BLaER1 (cell line): ENCODE data around the gene WHAMM.

Experiments
- H3K27ac ChIP-seq: shearing (Covaris generic); formaldehyde crosslinking; 2 replicates; pipeline ENCODE4 v1.8.1; 2022
- H3K27me3 ChIP-seq: shearing (Covaris generic); formaldehyde crosslinking; 2 replicates; pipeline ENCODE4 v1.8.1; 2022
- H3K36me3 ChIP-seq: shearing (Covaris generic); formaldehyde crosslinking; 2 replicates; pipeline ENCODE4 v1.8.1; 2022
- H3K4me1 ChIP-seq: shearing (Covaris generic); formaldehyde crosslinking; 2 replicates; pipeline ENCODE4 v1.8.1; 2022
- H3K4me2 ChIP-seq: shearing (Covaris generic); formaldehyde crosslinking; 2 replicates; pipeline ENCODE4 v1.8.1; 2022
- H3K4me3 ChIP-seq: shearing (Covaris generic); formaldehyde crosslinking; 2 replicates; pipeline ENCODE4 v1.8.1; 2022
- H3K9ac ChIP-seq: shearing (Covaris generic); formaldehyde crosslinking; 2 replicates; pipeline ENCODE4 v1.8.1; 2022
- H3K9me3 ChIP-seq: shearing (Covaris generic); formaldehyde crosslinking; 2 replicates; pipeline ENCODE4 v1.8.1; 2022
- H4K20me1 ChIP-seq: shearing (Covaris generic); formaldehyde crosslinking; 2 replicates; pipeline ENCODE4 v1.8.1; 2022
- Cebpa-rat ChIP-seq: shearing (Covaris generic); IDR thresholded peaks from 2 replicates; pipeline ENCODE4 v1.8.1; 2022

WHAMM gene

DNA sequence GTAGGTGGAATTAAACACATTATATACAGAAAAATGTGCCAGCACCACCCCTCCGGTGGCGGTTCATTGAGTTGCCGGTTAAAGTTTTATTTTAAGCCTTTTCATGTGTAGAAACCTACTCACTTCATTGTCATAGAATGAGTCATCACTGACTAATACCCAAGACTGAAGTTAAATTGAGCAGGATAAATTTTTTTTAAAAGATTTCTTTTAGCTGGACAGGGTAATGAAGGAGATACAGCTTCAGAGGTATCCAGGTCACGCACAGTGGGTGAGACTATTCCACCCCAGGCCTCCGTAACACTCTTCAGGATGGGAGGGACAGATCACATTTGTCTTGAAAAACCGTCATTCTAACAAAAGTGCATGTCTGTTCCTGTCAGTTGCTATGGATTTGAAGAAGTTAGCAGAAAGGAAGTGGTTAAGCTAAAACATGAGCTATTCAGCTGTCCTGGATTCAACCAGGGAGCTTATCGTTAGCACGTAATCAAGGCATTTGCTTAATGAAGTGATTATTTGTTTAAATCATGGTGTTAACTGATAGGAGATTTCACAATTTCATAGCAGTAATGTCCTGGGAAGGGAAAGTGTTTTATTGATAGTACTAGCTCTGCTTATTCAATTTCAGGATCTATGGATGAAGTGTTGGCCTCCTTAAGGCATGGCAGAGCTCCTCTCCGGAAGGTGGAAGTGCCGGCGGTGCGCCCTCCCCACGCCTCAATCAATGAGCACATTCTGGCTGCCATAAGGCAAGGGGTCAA, 23.4 kb downstream of the WHAMM start:
- peak overlapping the region; percentile 78 for H3K27ac ChIP-seq
- H3K4me3 ChIP-seq, result peak overlapping the region; percentile 45
- H3K4me2 ChIP-seq, result peak overlapping the region; percentile 80

DNA sequence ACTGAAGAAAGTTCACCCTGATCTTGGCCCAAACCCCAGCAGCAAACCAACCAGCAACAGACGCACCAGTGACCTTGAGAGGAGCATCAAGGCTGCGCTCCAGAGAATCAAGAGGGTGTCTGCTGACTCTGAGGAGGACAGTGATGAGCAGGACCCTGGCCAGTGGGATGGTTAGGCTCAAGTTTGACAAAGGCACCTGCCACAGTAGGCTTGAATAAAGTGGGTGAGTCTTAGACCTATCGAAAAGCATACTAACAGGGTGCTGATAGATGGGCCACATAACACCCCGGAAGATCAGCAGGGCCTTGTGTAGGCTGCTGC, 23.9 kb downstream of the WHAMM start:
- TF ChIP-seq Cebpa-rat, result no peak
- H3K4me1 ChIP-seq, result peaks cover 62% of the 10 kb centered on the region
- H3K27me3 ChIP-seq, result no peaks in the 10 kb centered on the region
- no peaks in the 10 kb centered on the region for H4K20me1 ChIP-seq
- peak overlapping the region; percentile 57; the same call in 1 of the 2 replicates for H3K9ac ChIP-seq
- peak overlapping the region; percentile 80 for H3K4me2 ChIP-seq
- H3K4me3 ChIP-seq, result no peak overlapping the region; the same call in 1 of the 2 replicates
- peaks cover 87% of the 10 kb centered on the region for H3K36me3 ChIP-seq
- H3K9me3 ChIP-seq, result peaks cover 5% of the 10 kb centered on the region; the same call in 1 of the 2 replicates
- H3K27ac ChIP-seq, result peak overlapping the region; percentile 78

More for the DNA sequence above, 23.4 kb downstream of the WHAMM start:
- Histone ChIP-seq H3K36me3 (peaks cover 87% of the 10 kb centered on the region), H3K9me3 (no peaks in the 10 kb centered on the region), H3K27me3 (no peaks in the 10 kb centered on the region), H3K4me1 (peaks cover 62% of the 10 kb centered on the region), H4K20me1 (no peaks in the 10 kb centered on the region), H3K9ac (peak overlapping the region; percentile 61)
- TF ChIP-seq Cebpa-rat, result no peak

DNA sequence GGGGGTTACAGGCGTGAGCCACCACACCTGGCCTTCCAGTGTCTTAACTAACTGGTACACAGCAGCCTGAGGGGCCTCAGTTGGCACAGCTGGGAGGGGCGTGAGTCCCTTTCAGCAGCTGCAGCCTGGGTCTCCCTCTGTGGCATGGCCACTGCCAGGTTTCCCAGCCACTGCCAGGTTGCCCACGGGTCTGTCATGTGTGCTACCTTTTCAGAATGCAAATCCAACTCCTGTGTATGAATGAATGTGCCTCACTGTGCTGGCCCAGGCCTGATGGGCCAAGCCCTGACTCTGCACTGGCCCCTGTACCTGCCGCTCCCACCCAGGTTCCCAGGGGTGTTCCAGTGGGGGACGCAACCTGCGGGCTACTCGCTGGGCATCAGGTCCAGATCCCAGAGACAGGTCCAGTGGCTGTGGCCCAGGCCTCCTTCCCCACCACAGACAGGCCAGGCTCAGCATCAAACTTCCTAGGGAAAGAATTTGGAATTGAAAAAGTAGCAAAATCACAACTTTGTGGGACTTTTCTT, 26.0 kb downstream of the WHAMM start:
- no peaks in the 10 kb centered on the region for H4K20me1 ChIP-seq
- peaks cover 75% of the 10 kb centered on the region for H3K36me3 ChIP-seq
- H3K9me3 ChIP-seq, result peaks cover 16% of the 10 kb centered on the region
- peak overlapping the region; percentile 64 for H3K4me2 ChIP-seq
- H3K4me1 ChIP-seq, result peaks cover 60% of the 10 kb centered on the region
- no peak for TF ChIP-seq Cebpa-rat
- H3K9ac ChIP-seq, result 0 out of 2 replicates have a peak overlapping the region, but pooled peaks have one; percentile 4
- H3K4me3 ChIP-seq, result no peak overlapping the region
- H3K27ac ChIP-seq, result peak overlapping the region; percentile 79
- no peaks in the 10 kb centered on the region for H3K27me3 ChIP-seq

GRCh38 chr15:82838096-82838735, 28.8 kb downstream of the WHAMM start:
- no peak for TF ChIP-seq Cebpa-rat
- no peak overlapping the region for H3K4me2 ChIP-seq
- peaks cover 43% of the 10 kb centered on the region for H3K4me1 ChIP-seq
- peaks cover 16% of the 10 kb centered on the region for H3K9me3 ChIP-seq
- peaks cover 54% of the 10 kb centered on the region for H3K36me3 ChIP-seq
- H3K27ac ChIP-seq, result no peak overlapping the region
- no peak overlapping the region for H3K9ac ChIP-seq
- H3K27me3 ChIP-seq, result no peaks in the 10 kb centered on the region
- no peaks in the 10 kb centered on the region for H4K20me1 ChIP-seq
- no peak overlapping the region for H3K4me3 ChIP-seq

DNA sequence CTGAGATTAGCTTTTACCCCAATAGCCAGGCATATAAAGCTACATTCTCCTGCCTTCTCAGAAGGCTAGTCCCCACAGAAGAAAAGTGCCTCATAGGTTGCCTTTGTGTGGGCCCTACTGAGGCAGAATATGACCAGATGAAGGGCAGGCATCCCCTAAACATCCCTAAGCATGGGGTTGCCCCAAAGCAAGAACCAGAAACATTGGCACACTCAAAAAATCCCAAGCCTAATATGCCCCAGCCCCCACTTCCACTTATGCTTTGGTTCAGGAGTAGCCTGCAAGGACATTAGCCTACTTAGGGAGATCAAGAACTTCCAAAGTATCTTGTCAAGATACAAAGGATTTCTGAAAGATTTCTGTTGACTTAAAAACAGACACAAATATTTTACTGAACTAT, 29.7 kb downstream of the WHAMM start:
- H3K36me3 ChIP-seq, result peaks cover 45% of the 10 kb centered on the region
- no peak overlapping the region for H3K27ac ChIP-seq
- no peaks in the 10 kb centered on the region for H4K20me1 ChIP-seq
- peaks cover 43% of the 10 kb centered on the region for H3K4me1 ChIP-seq
- no peak overlapping the region for H3K4me3 ChIP-seq
- H3K4me2 ChIP-seq, result no peak overlapping the region
- H3K9ac ChIP-seq, result no peak overlapping the region
- H3K27me3 ChIP-seq, result no peaks in the 10 kb centered on the region
- peaks cover 16% of the 10 kb centered on the region for H3K9me3 ChIP-seq
- TF ChIP-seq Cebpa-rat, result no peak

- Histone ChIP-seq H3K27me3 (no peaks in the 10 kb centered on the region), H3K36me3 (peaks cover 35% of the 10 kb centered on the region), H4K20me1 (no peaks in the 10 kb centered on the region), H3K4me2 (no peak overlapping the region), H3K4me1 (peaks cover 44% of the 10 kb centered on the region), H3K27ac (no peak overlapping the region), H3K4me3 (no peak overlapping the region), H3K9ac (no peak overlapping the region), H3K9me3 (peaks cover 16% of the 10 kb centered on the region)
- no peak for TF ChIP-seq Cebpa-rat
Observed at GRCh38 chr15:82840166-82840565, 30.7 kb downstream of the WHAMM start.

GRCh38 chr15:82843566-82843965, 34.1 kb downstream of the WHAMM start:
- H3K4me3 ChIP-seq, result 0 out of 2 replicates have a peak overlapping the region, but pooled peaks have one; percentile 25
- H3K4me1 ChIP-seq, result peaks cover 64% of the 10 kb centered on the region
- H3K36me3 ChIP-seq, result 0 out of 2 replicates have a peak, but pooled peaks cover under 1% of the 10 kb centered on the region
- no peaks in the 10 kb centered on the region for H4K20me1 ChIP-seq
- no peak overlapping the region for H3K9ac ChIP-seq
- H3K27ac ChIP-seq, result peak overlapping the region; percentile 72
- TF ChIP-seq Cebpa-rat, result no peak
- H3K27me3 ChIP-seq, result no peaks in the 10 kb centered on the region
- H3K9me3 ChIP-seq, result peaks cover 8% of the 10 kb centered on the region
- H3K4me2 ChIP-seq, result peak overlapping the region; percentile 79

DNA sequence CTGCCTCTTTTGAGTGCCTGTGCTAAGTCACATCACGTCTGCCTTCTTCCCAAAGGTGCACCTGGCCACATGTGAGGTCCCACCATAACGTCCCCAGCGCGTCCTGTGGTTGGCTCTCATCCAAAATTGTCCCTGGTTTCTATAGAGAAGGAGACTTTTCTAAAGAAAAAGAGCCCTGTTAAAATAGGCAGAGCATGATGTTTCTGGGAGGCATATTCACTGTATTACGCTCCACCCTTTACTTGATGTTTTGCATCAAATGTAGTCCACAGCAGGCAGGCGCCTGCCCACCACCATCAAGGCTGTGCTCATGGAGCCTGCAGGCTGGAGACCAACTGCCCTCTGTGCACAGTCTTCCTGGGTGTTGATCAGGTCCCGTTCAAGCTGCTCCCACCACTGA, 36.3 kb downstream of the WHAMM start:
- H3K9me3 ChIP-seq, result no peaks in the 10 kb centered on the region
- H3K27ac ChIP-seq, result peak overlapping the region; percentile 72
- H3K9ac ChIP-seq, result peak overlapping the region; percentile 28; the same call in 1 of the 2 replicates
- peak overlapping the region; percentile 79 for H3K4me2 ChIP-seq
- H3K4me3 ChIP-seq, result no peak overlapping the region; the same call in 1 of the 2 replicates
- H4K20me1 ChIP-seq, result no peaks in the 10 kb centered on the region
- TF ChIP-seq Cebpa-rat, result no peak
- H3K27me3 ChIP-seq, result no peaks in the 10 kb centered on the region
- H3K36me3 ChIP-seq, result no peaks in the 10 kb centered on the region
- H3K4me1 ChIP-seq, result peaks cover 84% of the 10 kb centered on the region

DNA sequence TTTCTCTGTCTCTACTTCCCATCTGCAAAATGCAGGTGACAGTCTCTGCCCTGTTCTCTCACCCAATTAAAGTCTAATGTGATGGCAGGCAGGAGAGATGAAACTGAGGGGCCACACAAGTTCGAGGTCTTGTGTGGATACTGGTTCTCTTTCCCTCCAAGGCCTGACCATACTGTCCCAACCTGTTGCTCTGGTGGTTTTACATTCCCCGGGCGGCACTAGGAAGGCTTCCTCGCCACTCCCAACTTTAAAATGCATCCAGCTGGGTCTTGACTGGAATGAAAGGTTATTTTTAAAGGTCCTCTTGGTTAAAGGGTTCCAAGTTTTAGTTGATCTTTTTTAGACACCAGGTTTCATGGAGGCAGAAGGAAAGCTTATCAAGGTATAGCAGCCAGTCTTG, 37.2 kb downstream of the WHAMM start:
- no peak overlapping the region for H3K9ac ChIP-seq
- H3K4me1 ChIP-seq, result peaks cover 93% of the 10 kb centered on the region
- no peaks in the 10 kb centered on the region for H3K9me3 ChIP-seq
- H3K4me2 ChIP-seq, result peak overlapping the region; percentile 79
- no peaks in the 10 kb centered on the region for H3K36me3 ChIP-seq
- no peaks in the 10 kb centered on the region for H4K20me1 ChIP-seq
- no peak overlapping the region for H3K4me3 ChIP-seq
- no peak for TF ChIP-seq Cebpa-rat
- H3K27me3 ChIP-seq, result no peaks in the 10 kb centered on the region
- no peak overlapping the region for H3K27ac ChIP-seq

DNA sequence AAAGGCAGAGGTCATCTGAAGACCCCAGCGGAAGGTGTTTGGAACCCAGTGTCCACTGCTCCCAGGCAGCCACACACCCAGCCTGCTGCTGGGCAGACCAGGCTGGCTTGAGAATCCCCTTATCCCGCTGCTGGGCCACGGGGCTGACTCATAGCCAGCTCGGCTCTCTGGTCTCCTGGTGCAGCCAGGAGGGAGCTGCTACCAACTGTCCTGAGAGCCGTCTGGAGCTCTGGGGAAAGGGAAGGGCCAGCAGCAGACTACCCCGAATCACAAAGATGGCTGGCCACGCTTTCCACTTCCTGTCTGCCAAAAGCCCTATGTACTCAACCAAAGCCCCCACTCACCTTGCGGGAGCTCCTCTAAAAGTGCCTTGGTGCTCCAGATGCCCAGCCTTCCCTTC, 38.3 kb downstream of the WHAMM start:
- Histone ChIP-seq H3K4me1 (peaks cover 99% of the 10 kb centered on the region), H3K36me3 (no peaks in the 10 kb centered on the region), H3K9ac (no peak overlapping the region), H3K9me3 (no peaks in the 10 kb centered on the region), H3K4me2 (no peak overlapping the region), H4K20me1 (no peaks in the 10 kb centered on the region), H3K27me3 (no peaks in the 10 kb centered on the region), H3K4me3 (no peak overlapping the region), H3K27ac (0 out of 2 replicates have a peak overlapping the region, but pooled peaks have one; percentile 16)
- no peak for TF ChIP-seq Cebpa-rat
